Stimulated activated CD8-positive, alpha-beta memory T cell treated with anti-CD3 and anti-CD28 coated beads, Interleukin-4, amount 100 ng/mL, for 1 hour (primary cell): ENCODE results near the gene ASB7.
"Not testable (repeated sequence)": the region's sequence is repeated elsewhere in the genome, so short reads cannot be mapped to it uniquely, and the experiment has no call there.

ENCODE experiments used
- DNase-seq, 2 donors: peaks; one replicate each; pipeline ENCODE4 v3.0.0-alpha.2; 2020; ENCODE audit warnings: low read depth in 2 of 2, low spot score in 1 of 2

ASB7 gene, protein sequence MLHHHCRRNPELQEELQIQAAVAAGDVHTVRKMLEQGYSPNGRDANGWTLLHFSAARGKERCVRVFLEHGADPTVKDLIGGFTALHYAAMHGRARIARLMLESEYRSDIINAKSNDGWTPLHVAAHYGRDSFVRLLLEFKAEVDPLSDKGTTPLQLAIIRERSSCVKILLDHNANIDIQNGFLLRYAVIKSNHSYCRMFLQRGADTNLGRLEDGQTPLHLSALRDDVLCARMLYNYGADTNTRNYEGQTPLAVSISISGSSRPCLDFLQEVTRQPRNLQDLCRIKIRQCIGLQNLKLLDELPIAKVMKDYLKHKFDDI

DNA sequence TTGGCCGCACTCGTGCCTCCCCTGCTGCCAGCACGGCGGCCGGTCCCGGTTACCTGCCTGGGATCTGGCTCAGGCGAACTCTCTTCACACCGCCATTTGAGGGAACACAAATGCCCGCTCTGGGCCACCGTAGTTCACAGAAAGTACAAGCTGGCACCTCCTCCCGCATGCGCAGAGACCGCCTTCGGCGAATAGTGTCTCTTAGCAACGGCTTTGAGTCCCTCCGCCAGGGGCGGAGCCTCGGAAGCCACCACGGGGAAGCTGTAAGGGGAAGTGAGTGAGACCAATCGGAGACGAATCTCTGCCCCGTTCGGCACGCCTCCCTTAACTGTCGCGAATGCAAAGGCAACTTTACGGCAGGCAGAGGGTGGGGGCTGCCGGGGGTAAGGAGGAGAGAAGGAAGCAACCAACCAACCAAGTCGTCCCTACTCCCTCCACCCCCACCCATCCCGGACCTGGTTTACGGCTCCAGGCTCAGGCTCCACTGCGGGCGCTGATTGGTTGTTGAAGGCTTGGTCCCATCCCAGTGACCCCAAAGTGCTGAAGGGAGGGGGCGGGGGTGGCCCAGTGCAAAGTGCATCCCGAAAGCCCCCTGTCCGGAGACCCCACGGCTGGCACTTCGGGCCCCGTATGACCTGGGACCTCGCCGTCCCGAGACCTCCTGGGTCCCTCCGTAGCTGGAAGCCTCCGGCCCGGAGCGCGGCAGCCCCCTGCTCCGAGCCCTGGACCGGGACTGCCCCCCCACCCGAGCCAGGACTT, at the start of gene ASB7, which contains the start of gene LINS1:
Gene ASB7 (plus strand): TSS at position 526 of the 759 bp plus-strand sequence. CDS start 9,628 bp downstream, outside the sequence.
Gene LINS1 (minus strand): TSS at position 121 of the 759 bp plus-strand sequence. CDS start 21,342 bp downstream, outside the sequence.
- DNase-seq: peak; percentile 99 to 100

- no peak for DNase-seq
Measured at GRCh38 chr15:100553468-100553867, 48.9 kb upstream of the ASB7 start.

- no peak for DNase-seq
Measured at GRCh38 chr15:100558771-100559254, 43.6 kb upstream of the ASB7 start.

DNA sequence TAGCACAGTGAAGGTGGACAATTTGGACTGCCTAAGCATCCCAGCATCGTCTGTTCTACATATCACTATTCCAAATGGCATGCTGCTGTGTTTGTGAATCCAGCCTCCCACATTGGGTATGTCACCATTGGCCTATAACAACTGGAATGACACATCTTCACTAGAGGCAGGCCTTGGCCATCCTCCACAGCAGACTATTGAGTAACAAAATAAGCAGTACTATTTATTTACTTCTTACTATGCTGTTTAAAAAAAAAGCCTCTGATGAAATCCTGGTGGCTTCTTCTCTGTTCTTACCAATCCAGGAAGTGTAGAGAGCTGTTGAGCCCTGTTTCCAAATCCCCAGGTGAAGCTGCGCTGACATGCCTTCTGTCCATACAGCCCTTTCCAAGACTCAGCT, 43.1 kb upstream of the ASB7 start:
- no peak for DNase-seq

DNA sequence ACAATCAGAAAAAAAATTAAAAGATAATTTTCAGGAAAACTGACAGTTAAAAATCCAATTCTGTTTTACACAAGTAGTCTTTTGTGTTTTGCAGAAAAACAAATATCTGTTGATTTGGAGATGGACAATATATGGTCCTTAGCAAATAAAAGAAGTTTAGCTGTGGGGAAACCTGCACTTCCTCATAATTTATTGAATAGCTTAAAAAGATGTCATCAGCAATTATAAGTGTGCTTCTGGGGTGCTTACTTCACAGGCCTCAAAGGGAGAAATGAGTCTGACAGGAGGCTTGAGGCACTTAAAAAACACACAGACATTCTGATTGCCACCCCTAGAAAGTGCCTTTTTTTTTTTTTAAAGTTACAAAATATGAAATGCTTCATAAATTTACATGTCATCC, 42.1 kb upstream of the ASB7 start:
- DNase-seq: no peak

DNA sequence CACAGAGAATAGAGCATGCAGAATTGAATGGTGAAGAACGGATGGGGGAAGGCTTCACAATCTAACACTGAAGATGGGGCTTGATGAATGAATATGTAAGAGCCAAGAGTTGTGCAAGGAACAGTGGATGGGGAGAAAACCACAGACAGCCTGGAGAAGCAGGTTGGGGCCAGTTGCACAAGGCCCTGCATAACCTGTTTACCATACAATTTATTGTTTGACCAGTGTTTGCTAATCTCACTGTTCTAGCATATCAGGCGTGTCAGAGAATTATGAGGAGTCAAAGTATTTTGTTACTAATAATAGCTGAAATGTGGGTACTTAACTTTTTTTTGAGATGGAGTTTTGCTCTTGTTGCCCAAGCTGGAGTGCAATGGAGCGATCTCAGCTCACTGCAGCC, 36.8 kb upstream of the ASB7 start:
- no peak for DNase-seq

DNA sequence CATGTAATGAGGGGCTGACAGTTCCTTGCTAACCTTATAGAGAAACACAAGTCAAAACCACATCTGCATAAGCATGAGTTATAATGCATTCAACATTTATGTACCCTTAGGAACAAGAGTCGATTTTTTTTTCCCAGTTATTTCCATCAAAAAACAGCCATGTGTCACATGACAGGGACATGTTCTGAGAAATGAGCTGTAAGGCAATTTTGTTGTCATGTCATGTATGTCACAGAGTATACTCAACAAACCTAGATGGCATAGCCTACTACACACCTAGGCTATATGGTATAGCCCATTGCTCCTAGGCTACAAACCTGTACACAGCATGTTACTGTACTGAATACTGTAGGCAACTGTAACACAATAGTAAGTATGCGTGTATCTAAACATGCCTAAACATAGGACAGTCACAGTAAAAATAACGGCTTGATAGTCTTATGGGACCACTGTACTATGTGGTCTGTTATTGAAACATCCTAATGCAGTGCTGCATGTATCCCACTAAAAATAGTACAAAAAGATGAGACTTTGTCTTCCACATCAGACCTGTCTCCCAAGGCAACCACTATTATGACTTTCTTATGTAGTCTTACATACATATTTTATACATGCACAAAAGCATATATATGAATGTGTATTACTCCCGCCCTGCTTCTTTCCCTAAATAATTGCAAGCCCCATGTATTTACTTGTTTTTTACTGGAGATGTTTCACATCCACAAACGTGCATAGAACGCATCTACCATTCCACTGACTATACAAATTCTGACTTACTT, 35.4 kb upstream of the ASB7 start:
- DNase-seq: no peak

GRCh38 chr15:100569391-100569790, 33.0 kb upstream of the ASB7 start:
- no peak for DNase-seq

DNA sequence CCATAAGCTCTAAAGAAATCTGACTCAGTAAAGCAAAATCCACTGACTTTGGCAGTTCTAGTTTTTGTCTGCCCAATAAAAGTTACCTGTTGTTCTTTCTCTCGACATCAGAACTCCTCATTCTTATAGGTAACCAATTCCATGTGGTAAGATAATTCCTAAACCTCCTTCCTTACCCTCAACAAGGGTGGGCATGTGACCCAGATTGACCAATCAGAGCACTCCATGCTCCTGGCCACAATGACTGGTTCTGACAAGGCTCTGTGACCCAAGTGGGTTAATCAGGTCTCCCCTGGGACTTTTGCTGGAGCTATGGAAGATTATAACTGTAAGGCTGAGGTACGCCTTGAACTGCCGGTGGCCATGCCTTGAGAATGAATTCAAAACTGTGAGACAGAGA, 32.1 kb upstream of the ASB7 start:
- DNase-seq: no peak

DNA sequence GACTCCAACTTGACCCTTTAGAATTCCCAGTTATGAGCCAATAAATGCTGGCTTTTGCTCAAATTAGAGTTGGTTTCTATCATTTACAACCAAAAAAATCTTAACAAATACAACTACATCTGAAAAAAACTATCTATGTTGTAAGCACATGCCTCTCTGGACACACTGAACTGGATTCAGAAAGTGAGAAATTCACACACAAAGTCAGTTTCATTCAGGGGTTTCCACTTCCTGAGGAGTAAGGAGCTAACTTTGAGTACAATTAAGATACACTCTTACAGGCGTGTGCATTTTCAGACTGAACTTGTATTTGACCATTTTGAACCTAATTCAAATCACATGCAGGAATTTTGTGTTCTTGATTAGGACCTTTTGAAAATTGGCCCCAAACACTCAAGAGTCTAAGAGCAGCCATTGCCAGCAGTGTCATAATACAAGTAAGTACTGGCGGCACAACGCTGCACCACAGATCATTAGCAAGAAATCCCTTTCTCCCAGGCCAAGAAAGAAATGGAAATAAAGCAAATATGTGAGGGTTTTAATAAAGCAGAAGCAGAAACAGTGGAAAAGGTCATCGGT, 31.6 kb upstream of the ASB7 start:
- no peak for DNase-seq

DNA sequence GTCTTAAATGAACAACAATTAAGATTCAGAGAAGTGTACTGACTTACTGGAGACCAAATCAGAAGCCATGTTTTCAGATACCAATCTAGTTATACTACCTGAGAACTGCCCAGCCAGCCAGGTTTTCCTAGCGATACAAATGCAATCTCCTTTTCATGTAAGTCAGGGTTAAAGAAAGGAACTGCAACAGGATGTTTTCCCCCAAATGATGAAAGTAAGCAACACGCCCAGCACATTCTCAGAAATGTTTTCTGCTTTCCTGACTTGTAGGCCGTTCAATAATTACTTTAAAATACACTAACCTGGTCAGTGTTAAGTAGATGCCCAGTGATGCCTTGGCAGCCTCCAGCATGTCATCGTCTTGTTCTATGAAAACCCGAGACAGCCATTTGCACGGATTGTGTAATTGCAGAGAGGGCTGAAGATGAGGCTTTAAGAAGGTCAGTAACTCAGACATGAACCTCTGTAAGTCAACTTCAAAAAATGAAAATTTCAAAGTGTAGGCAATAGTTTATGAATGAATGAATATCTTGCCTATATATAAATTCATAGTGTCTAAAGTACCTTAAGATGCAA, 30.7 kb upstream of the ASB7 start:
- no peak for DNase-seq

DNA sequence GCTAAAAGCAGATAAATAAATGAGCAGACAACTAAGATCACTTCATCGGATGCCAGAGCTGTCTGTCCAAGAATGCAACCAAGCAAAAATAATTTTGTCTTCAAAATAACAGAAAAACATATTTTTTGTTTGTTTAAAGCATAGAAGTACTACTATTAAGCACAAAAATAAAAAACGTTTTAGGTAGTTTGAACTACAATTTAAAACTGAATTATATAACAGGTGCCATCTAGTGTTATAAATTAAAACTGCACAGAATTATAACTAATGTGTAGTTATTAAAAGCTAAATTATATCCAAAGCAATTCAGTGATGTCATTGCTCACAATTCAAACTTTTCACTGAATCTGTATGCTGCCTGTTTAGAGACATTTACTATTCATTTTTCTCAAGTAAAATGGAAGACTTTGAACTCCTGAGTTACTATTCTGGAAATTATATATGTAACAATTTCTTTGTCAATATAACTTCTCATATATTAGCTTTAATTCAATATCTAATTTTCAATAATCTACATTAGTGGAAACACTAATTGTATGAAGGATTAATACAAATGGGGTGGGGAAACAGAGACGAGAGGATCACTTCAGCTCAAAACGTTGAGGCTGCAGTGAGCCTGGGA, 29.9 kb upstream of the ASB7 start:
- no peak for DNase-seq

- no peak for DNase-seq
Measured at GRCh38 chr15:100573526-100573925, 28.9 kb upstream of the ASB7 start.

GRCh38 chr15:100580414-100580813, 22.0 kb upstream of the ASB7 start:
- DNase-seq: no peak

DNA sequence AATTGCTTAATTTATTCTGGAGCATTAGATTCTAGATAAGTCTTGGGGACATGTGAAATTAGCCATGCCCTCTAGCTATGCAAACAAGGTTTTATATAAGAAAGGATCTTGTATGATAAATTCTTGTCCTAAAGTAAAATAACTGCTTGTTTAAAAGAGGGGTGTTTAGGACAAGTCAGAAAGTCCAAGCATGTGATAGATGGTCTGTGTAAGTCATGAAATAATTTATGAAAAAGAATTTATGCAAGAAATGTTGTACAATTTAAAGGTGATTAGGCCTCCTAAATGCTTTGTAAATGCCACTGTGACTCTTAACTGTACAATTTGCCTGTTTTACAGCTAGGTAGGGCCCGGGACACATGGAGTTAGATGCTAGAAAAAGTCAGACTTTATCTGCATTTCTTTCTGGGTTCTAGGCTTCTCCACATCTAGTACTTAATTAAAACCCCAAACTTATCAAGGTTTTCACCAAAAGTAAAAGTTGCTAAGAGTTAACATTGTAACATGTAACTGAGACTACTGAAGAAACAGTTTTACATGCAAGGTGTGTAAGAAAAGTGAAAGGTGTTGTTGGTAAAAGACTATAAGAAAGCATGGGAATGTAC, 13.6 kb upstream of the ASB7 start:
- DNase-seq: no peak

GRCh38 chr15:100591163-100591562, 11.2 kb upstream of the ASB7 start:
- DNase-seq: not testable (repeated sequence)

GRCh38 chr15:100591835-100592234, 10.6 kb upstream of the ASB7 start:
- DNase-seq: no peak

DNA sequence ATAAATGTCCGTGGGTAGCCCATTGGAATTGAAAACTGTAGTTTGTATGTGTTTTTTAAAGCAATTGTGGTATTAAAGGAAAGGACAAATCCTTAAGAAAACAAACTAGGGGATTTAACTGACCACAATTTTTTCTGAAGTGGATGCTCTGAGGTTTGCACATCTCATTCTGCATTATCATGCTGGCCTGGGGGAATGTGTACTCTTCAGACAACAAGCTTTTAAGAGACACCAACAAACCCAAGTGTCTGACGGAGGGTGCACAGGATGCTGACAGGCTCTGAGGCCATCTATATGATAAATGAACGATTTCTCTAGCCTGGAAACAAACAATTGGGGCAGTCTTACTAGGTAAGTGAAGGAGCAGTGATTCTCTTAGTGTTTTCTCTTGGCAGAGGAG, 9.5 kb upstream of the ASB7 start:
- DNase-seq: no peak

DNA sequence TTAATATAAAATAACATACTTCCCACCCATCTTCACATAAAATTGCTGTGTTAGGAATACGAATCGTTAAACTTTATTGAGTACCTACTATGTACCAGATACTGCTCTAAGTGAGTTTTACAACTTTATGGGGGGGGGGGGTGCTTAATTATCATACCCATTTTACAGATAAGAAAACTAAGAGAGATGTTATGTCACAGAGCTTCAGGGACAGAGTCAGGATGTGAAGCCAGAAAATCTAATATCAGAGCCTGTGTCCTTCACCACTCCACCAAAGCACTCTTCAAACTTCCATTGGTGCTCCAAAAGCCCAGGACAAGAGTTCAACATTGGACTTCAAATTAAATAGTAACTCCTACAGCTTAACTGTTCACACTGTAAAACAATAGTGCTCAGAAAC, 9.0 kb upstream of the ASB7 start:
- DNase-seq: no peak

DNA sequence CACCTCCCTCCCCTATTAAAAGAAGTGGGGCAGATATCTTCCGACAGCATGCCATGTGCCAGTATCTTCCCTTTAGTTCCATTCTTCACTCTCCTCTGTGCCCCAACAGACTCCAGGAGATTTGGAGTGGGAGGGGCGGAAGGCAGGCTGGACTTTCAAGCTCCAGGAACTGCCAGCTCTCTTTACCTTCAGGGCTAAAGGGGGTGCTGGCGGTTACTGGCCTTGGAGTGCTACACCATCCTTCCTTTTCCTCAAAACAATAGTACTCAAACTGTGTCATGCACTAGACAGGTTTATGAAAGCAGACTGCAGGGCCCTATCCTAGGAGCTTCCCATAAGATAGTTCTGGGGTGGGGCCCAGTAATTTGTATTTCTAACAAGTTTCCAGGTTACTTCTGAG, 6.4 kb upstream of the ASB7 start:
- DNase-seq: no peak
